Trophoblast cell (in vitro differentiated cells and primary cell): ENCODE results near the gene PHB1.

Source experiments
- DNase-seq, 2 donors: peaks; one replicate each; pipeline ENCODE4 v3.0.0-alpha.2; 2016
- H2AFZ ChIP-seq: 2 replicates; pipeline ENCODE4 v1.6.1; 2013; ENCODE audit warnings: low read length, moderate library complexity, mild to moderate bottlenecking; ENCODE audit not compliant: insufficient read depth, poor library complexity
- H2AK5ac ChIP-seq: 2 replicates; pipeline ENCODE4 v1.6.1; 2013; ENCODE audit warnings: mild to moderate bottlenecking, low read length
- H2BK120ac ChIP-seq: 2 replicates; pipeline ENCODE4 v1.6.1; 2013; ENCODE audit warnings: low read length, mild to moderate bottlenecking, moderate library complexity; ENCODE audit not compliant: insufficient read depth, poor library complexity
- H2BK12ac ChIP-seq: 2 replicates; pipeline ENCODE4 v1.6.1; 2013; ENCODE audit warnings: mild to moderate bottlenecking, low read length, moderate library complexity
- H2BK5ac ChIP-seq: 2 replicates; pipeline ENCODE4 v1.6.1; 2013; ENCODE audit warnings: low read length, low read depth, moderate library complexity, mild to moderate bottlenecking; ENCODE audit not compliant: poor library complexity
- H3K14ac ChIP-seq: 2 replicates; pipeline ENCODE4 v1.6.1; 2013; ENCODE audit warnings: mild to moderate bottlenecking, low read length
- H3K18ac ChIP-seq: 2 replicates; pipeline ENCODE4 v1.6.1; 2013; ENCODE audit warnings: mild to moderate bottlenecking, low read length
- H3K23ac ChIP-seq: 2 replicates; pipeline ENCODE4 v1.6.1; 2013; ENCODE audit warnings: low read length
- H3K27ac ChIP-seq: 2 replicates; pipeline ENCODE4 v1.5.1; 2013; ENCODE audit warnings: low read depth, mild to moderate bottlenecking, inconsistent platforms, low read length, moderate library complexity
- H3K27me3 ChIP-seq: 2 replicates; pipeline ENCODE4 v1.6.1; 2013; ENCODE audit warnings: inconsistent platforms, mild to moderate bottlenecking, low read length, moderate library complexity; ENCODE audit not compliant: insufficient read depth
- H3K36me3 ChIP-seq, 2 experiments: 1 replicate in 1 of 2; 2 replicates in 1 of 2; pipeline ENCODE4 v1.6.1; 2013; ENCODE audit warnings: low read length in 2 of 2, mild to moderate bottlenecking in 2 of 2, moderate library complexity in 1 of 2; ENCODE audit not compliant: insufficient read depth in 2 of 2, control insufficient read depth in 1 of 2
- H3K4ac ChIP-seq: 2 replicates; pipeline ENCODE4 v1.6.1; 2013; ENCODE audit warnings: low read depth, mild to moderate bottlenecking, low read length, moderate library complexity
- H3K4me1 ChIP-seq, 2 experiments: 1 replicate in 1 of 2; 2 replicates in 1 of 2; pipeline ENCODE4 v1.6.1; 2013; ENCODE audit warnings: low read length in 2 of 2, mild to moderate bottlenecking in 2 of 2, moderate library complexity in 1 of 2; ENCODE audit not compliant: insufficient read depth in 2 of 2, control insufficient read depth in 1 of 2
- H3K4me2 ChIP-seq: 2 replicates; pipeline ENCODE4 v1.6.1; 2013; ENCODE audit warnings: inconsistent platforms, mild to moderate bottlenecking, low read length, moderate library complexity
- H3K4me3 ChIP-seq: 2 replicates; pipeline ENCODE4 v1.5.1; 2013; ENCODE audit warnings: mild to moderate bottlenecking, low read depth, low read length, inconsistent platforms
- H3K79me1 ChIP-seq: one replicate; pipeline ENCODE4 v1.6.1; 2013; ENCODE audit warnings: low read length
- H3K79me2 ChIP-seq: 2 replicates; pipeline ENCODE4 v1.6.1; 2013; ENCODE audit warnings: low read length, mild to moderate bottlenecking; ENCODE audit not compliant: control insufficient read depth, insufficient read depth, poor library complexity
- H3K9ac ChIP-seq: 2 replicates; pipeline ENCODE4 v1.6.1; 2013; ENCODE audit warnings: mild to moderate bottlenecking, low read length
- H3K9me3 ChIP-seq: 2 replicates; pipeline ENCODE4 v1.6.1; 2013; ENCODE audit warnings: low read depth, mild to moderate bottlenecking, control low read depth, inconsistent platforms, low read length; ENCODE audit not compliant: insufficient read depth
- H4K12ac ChIP-seq: 2 replicates; pipeline ENCODE4 v1.6.1; 2013; ENCODE audit warnings: low read depth, mild to moderate bottlenecking, low read length, moderate library complexity
- H4K8ac ChIP-seq: 2 replicates; pipeline ENCODE4 v1.6.1; 2013; ENCODE audit warnings: low read depth, mild to moderate bottlenecking, low read length, moderate library complexity
- H4K91ac ChIP-seq: one replicate; pipeline ENCODE4 v1.6.1; 2013; ENCODE audit warnings: low read depth, mild to moderate bottlenecking, low read length, moderate library complexity
- WGBS: extraction: QIAGEN DNeasy Blood & Tissue Kit; methylation state at CpG from one replicate; pipeline ENCODE4 v1.1.7; 2013; ENCODE audit warnings: missing lambda C conversion rate; ENCODE audit not compliant: insufficient read length, insufficient coverage; ENCODE audit errors: extremely low coverage; 5-methylcytosine and 5-hydroxymethylcytosine counted together

The PHB1 gene

DNA sequence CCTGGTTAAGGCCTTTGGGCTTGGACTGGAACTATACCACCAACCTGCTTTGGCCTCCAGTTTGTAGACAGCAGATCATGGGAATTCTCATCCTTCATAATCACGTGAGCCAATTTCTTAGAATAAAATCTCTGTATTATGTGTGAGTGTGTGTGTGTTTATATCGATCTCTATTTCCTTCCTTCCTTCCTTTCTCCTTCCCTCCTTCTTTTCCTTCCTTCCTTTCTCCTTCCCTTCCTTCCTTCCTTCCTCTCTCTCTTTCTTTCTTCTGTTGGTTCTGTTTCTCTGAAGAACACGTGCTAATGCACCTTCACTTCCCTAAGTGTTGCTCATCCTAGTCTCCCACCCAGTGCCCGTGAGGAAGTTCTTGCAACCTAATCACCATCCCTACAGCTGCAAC is 35.5 kb upstream of the PHB1 start:
- H3K4me2 ChIP-seq: no peak overlapping the region
- WGBS: no CpG with 5 or more reads among the region's 4 CpGs
- H3K23ac ChIP-seq: no peak overlapping the region
- no peak overlapping the region for H2AK5ac ChIP-seq
- no peak overlapping the region for H3K9ac ChIP-seq
- no peak overlapping the region for H3K14ac ChIP-seq
- no peak overlapping the region for H3K4ac ChIP-seq
- no peak overlapping the region for H3K27ac ChIP-seq
- H2BK120ac ChIP-seq: no peak overlapping the region
- H3K36me3 ChIP-seq: no peaks in the 10 kb centered on the region
- H4K91ac ChIP-seq: no peak overlapping the region
- H3K27me3 ChIP-seq: no peaks in the 10 kb centered on the region
- no peak overlapping the region for H4K12ac ChIP-seq
- H2BK5ac ChIP-seq: no peak overlapping the region
- H4K8ac ChIP-seq: no peak overlapping the region
- peaks cover 3% of the 10 kb centered on the region for H3K9me3 ChIP-seq
- no peak overlapping the region for H2BK12ac ChIP-seq
- DNase-seq: no peak
- no peak overlapping the region for H2AFZ ChIP-seq
- H3K79me1 ChIP-seq: no peaks in the 10 kb centered on the region
- no peaks in the 10 kb centered on the region for H3K79me2 ChIP-seq
- no peak overlapping the region for H3K18ac ChIP-seq
- H3K4me1 ChIP-seq: peaks cover 3 to 4% of the 10 kb centered on the region in 2 experiments
- no peak overlapping the region for H3K4me3 ChIP-seq

- H2BK12ac ChIP-seq: no peak overlapping the region
- no peak overlapping the region for H2AFZ ChIP-seq
These were observed 33.1 kb upstream of the PHB1 start for GRCh38 chr17:49447628-49448302.

GRCh38 chr17:49445591-49445990 is 30.9 kb upstream of the PHB1 start:
- no peak overlapping the region for H4K91ac ChIP-seq
- no peak for DNase-seq
- peaks cover 1% of the 10 kb centered on the region for H3K9me3 ChIP-seq
- H2BK12ac ChIP-seq: no peak overlapping the region
- H3K14ac ChIP-seq: no peak overlapping the region
- WGBS: no CpG with 5 or more reads among the region's 7 CpGs
- H3K4me3 ChIP-seq: no peak overlapping the region
- no peak overlapping the region for H4K8ac ChIP-seq
- no peak overlapping the region for H2BK5ac ChIP-seq
- H2AK5ac ChIP-seq: no peak overlapping the region
- H3K27me3 ChIP-seq: no peaks in the 10 kb centered on the region
- no peak overlapping the region for H3K4ac ChIP-seq
- H4K12ac ChIP-seq: no peak overlapping the region
- H3K4me2 ChIP-seq: no peak overlapping the region
- no peak overlapping the region for H3K23ac ChIP-seq
- no peak overlapping the region for H2BK120ac ChIP-seq
- H2AFZ ChIP-seq: no peak overlapping the region
- H3K4me1 ChIP-seq: no peaks in the 10 kb centered on the region
- no peak overlapping the region for H3K27ac ChIP-seq
- no peaks in the 10 kb centered on the region for H3K36me3 ChIP-seq
- H3K79me2 ChIP-seq: no peaks in the 10 kb centered on the region
- no peaks in the 10 kb centered on the region for H3K79me1 ChIP-seq
- H3K9ac ChIP-seq: no peak overlapping the region
- H3K18ac ChIP-seq: no peak overlapping the region

More at GRCh38 chr17:49447628-49448302, 33.1 kb upstream of the PHB1 start:
- no peak overlapping the region for H3K23ac ChIP-seq
- no peaks in the 10 kb centered on the region for H3K27me3 ChIP-seq
- no peak overlapping the region for H4K91ac ChIP-seq
- no peak overlapping the region for H3K4ac ChIP-seq
- H3K4me3 ChIP-seq: no peak overlapping the region
- H2BK120ac ChIP-seq: no peak overlapping the region
- H4K12ac ChIP-seq: no peak overlapping the region
- H3K4me2 ChIP-seq: no peak overlapping the region
- peaks cover 3% of the 10 kb centered on the region for H3K9me3 ChIP-seq
- H3K18ac ChIP-seq: no peak overlapping the region
- H4K8ac ChIP-seq: no peak overlapping the region
- WGBS: no CpG with 5 or more reads among the region's 9 CpGs
- no peak for DNase-seq
- no peaks in the 10 kb centered on the region for H3K4me1 ChIP-seq
- H3K27ac ChIP-seq: no peak overlapping the region
- H2AK5ac ChIP-seq: no peak overlapping the region
- H3K36me3 ChIP-seq: no peaks in the 10 kb centered on the region
- H3K79me2 ChIP-seq: no peaks in the 10 kb centered on the region
- H3K14ac ChIP-seq: no peak overlapping the region
- no peaks in the 10 kb centered on the region for H3K79me1 ChIP-seq
- H3K9ac ChIP-seq: no peak overlapping the region
- H2BK5ac ChIP-seq: no peak overlapping the region

GRCh38 chr17:49444384-49444783 is 29.7 kb upstream of the PHB1 start:
- H3K4me2 ChIP-seq: no peak overlapping the region
- H3K14ac ChIP-seq: no peak overlapping the region
- peaks cover 1% of the 10 kb centered on the region for H3K9me3 ChIP-seq
- H4K12ac ChIP-seq: no peak overlapping the region
- H3K36me3 ChIP-seq: no peaks in the 10 kb centered on the region
- H3K18ac ChIP-seq: no peak overlapping the region
- H3K27me3 ChIP-seq: no peaks in the 10 kb centered on the region
- no peak for DNase-seq
- no peaks in the 10 kb centered on the region for H3K79me1 ChIP-seq
- no peak overlapping the region for H3K27ac ChIP-seq
- no peak overlapping the region for H2AFZ ChIP-seq
- no CpG with 5 or more reads among the region's 12 CpGs for WGBS
- H3K9ac ChIP-seq: no peak overlapping the region
- H3K79me2 ChIP-seq: no peaks in the 10 kb centered on the region
- no peak overlapping the region for H4K91ac ChIP-seq
- H2AK5ac ChIP-seq: no peak overlapping the region
- no peak overlapping the region for H2BK12ac ChIP-seq
- H3K23ac ChIP-seq: no peak overlapping the region
- H2BK5ac ChIP-seq: no peak overlapping the region
- H3K4ac ChIP-seq: no peak overlapping the region
- H3K4me1 ChIP-seq: no peaks in the 10 kb centered on the region
- no peak overlapping the region for H4K8ac ChIP-seq
- H3K4me3 ChIP-seq: no peak overlapping the region
- no peak overlapping the region for H2BK120ac ChIP-seq
